ENCODE measurements around the gene SLC9C2.

DNA sequence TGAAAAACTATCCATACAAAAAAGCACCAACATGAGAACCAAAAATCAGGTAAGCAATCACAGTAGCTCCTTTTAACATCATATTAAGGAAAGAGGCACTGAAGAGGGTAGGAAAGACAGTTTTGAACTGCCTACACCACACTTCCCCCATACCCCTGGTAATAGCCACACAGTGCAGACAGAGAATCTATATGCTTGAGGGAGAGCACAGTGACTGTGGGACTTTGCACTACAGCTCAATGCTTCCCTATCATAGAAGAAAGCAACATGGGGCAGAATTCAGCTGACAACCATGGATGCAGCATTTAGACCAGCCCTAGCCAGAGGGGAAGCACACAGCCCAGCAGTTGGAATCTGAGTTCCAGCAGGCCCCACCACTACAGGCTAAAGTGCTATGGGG, 24.4 kb upstream of the SLC9C2 start:
- TF ChIP-seq, protein P1, sequence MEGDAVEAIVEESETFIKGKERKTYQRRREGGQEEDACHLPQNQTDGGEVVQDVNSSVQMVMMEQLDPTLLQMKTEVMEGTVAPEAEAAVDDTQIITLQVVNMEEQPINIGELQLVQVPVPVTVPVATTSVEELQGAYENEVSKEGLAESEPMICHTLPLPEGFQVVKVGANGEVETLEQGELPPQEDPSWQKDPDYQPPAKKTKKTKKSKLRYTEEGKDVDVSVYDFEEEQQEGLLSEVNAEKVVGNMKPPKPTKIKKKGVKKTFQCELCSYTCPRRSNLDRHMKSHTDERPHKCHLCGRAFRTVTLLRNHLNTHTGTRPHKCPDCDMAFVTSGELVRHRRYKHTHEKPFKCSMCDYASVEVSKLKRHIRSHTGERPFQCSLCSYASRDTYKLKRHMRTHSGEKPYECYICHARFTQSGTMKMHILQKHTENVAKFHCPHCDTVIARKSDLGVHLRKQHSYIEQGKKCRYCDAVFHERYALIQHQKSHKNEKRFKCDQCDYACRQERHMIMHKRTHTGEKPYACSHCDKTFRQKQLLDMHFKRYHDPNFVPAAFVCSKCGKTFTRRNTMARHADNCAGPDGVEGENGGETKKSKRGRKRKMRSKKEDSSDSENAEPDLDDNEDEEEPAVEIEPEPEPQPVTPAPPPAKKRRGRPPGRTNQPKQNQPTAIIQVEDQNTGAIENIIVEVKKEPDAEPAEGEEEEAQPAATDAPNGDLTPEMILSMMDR (conservative IDR thresholded peaks at IDR 0.05 in 1 of 2, IDR thresholded peaks at IDR 0.05 in 1 of 2; ENCODE audit: low read depth in 1 of 2, low read length in 2 of 2) = no peak
- no peak for TF ChIP-seq EZH2 (IDR thresholded peaks at IDR 0.05; ENCODE audit: low read length, missing control alignments)
